ENCODE data around the gene EPB41L3.

GRCh38 chr18:5365443-5365842 is 178.4 kb downstream of the EPB41L3 start:
- TF ChIP-seq POLR2A (IDR thresholded peaks at IDR 0.05) = no peak
- TF ChIP-seq, protein P1, sequence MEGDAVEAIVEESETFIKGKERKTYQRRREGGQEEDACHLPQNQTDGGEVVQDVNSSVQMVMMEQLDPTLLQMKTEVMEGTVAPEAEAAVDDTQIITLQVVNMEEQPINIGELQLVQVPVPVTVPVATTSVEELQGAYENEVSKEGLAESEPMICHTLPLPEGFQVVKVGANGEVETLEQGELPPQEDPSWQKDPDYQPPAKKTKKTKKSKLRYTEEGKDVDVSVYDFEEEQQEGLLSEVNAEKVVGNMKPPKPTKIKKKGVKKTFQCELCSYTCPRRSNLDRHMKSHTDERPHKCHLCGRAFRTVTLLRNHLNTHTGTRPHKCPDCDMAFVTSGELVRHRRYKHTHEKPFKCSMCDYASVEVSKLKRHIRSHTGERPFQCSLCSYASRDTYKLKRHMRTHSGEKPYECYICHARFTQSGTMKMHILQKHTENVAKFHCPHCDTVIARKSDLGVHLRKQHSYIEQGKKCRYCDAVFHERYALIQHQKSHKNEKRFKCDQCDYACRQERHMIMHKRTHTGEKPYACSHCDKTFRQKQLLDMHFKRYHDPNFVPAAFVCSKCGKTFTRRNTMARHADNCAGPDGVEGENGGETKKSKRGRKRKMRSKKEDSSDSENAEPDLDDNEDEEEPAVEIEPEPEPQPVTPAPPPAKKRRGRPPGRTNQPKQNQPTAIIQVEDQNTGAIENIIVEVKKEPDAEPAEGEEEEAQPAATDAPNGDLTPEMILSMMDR (IDR thresholded peaks at IDR 0.05) = no peak

Measured in thyroid gland (tissue), 4 donors.